Measurements from ENCODE around the gene ENTPD5.

DNA sequence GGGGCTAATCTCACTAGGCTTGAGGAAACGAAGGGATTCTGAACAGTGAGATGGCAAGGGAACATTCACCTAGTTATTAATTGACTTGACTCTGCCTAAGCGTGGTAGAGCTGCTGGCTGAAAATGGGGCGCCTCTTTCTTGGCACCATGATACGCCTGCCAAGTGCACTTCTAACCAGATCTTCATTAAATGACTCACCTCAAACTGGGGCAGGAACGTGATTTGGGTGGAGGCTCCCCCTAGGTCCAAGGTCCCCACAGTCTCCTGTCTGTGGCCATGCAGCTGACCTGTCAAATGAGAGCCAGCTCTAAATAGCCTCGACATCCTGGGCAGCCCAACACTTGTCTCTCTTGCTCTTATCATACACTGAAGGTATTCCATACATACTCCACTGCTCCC is 43.0 kb downstream of the ENTPD5 start:
- TF ChIP-seq, protein P1, sequence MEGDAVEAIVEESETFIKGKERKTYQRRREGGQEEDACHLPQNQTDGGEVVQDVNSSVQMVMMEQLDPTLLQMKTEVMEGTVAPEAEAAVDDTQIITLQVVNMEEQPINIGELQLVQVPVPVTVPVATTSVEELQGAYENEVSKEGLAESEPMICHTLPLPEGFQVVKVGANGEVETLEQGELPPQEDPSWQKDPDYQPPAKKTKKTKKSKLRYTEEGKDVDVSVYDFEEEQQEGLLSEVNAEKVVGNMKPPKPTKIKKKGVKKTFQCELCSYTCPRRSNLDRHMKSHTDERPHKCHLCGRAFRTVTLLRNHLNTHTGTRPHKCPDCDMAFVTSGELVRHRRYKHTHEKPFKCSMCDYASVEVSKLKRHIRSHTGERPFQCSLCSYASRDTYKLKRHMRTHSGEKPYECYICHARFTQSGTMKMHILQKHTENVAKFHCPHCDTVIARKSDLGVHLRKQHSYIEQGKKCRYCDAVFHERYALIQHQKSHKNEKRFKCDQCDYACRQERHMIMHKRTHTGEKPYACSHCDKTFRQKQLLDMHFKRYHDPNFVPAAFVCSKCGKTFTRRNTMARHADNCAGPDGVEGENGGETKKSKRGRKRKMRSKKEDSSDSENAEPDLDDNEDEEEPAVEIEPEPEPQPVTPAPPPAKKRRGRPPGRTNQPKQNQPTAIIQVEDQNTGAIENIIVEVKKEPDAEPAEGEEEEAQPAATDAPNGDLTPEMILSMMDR (IDR thresholded peaks at IDR 0.05), result no peak
- no peak for TF ChIP-seq POLR2A (IDR thresholded peaks at IDR 0.05)

Measured in heart left ventricle (tissue), 13 donors.